ENCODE measurements around the gene SOX6. TPM values are rescaled to one million over a fixed set of nuclear protein-coding genes. Genes with fewer than 3 reads are reported as not detected.

SOX6 gene
- total and polyA plus RNA-seq, 2 of the 13 experiments (the other 11 are each of a cell fraction or from before 2014, with no cell fraction given): 2.6 to 11.2 TPM

DNA sequence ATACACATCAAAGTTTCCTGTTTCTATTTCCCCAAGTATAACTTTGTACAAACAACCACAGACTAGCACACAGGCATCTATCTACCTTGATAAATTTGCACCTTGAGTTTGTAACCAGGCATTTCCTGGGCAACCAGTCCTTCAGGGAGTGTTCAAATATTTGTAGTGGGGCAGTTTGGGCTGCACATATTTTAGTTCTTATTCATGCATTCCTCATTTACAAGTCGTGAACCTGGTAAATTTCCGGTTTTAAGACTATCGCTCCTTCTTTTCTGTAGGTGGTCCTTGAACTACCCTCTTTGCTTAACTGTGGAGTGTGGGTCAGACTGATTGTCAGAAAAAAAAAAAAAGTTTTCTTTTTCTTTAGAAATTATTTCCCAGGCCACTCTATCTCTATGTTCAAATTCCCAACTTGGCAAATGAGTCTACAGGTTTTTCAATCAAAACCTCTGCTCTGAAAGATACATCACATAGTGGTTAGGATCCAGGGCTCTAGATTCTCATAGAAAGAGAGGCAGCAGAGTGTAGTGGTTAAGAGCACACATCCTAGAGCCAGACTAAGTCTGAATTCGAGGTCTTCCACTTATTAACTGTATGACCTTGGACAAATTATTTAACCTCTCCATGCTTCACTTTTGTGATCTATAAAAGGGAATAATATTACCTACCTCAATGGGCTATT is 201.5 kb downstream of the SOX6 start (continued):
- TF ChIP-seq, protein P1, sequence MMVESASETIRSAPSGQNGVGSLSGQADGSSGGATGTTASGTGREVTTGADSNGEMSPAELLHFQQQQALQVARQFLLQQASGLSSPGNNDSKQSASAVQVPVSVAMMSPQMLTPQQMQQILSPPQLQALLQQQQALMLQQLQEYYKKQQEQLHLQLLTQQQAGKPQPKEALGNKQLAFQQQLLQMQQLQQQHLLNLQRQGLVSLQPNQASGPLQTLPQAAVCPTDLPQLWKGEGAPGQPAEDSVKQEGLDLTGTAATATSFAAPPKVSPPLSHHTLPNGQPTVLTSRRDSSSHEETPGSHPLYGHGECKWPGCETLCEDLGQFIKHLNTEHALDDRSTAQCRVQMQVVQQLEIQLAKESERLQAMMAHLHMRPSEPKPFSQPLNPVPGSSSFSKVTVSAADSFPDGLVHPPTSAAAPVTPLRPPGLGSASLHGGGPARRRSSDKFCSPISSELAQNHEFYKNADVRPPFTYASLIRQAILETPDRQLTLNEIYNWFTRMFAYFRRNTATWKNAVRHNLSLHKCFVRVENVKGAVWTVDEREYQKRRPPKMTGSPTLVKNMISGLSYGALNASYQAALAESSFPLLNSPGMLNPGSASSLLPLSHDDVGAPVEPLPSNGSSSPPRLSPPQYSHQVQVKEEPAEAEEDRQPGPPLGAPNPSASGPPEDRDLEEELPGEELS (CRISPR knock-in tag; IDR thresholded peaks at IDR 0.05): peak; percentile 84
- TF ChIP-seq GATAD2A (CRISPR knock-in tag; IDR thresholded peaks at IDR 0.05): peak; percentile 78
- TF ChIP-seq MEF2D (CRISPR knock-in tag; IDR thresholded peaks at IDR 0.05): peak; percentile 69; the same call in 1 of the 2 replicates
- TF ChIP-seq BCL6 (CRISPR knock-in tag; IDR thresholded peaks at IDR 0.05): peak; percentile 59
- no peak for TF ChIP-seq ZNF20 (CRISPR knock-in tag; IDR thresholded peaks at IDR 0.05)
- TF ChIP-seq, protein P2, sequence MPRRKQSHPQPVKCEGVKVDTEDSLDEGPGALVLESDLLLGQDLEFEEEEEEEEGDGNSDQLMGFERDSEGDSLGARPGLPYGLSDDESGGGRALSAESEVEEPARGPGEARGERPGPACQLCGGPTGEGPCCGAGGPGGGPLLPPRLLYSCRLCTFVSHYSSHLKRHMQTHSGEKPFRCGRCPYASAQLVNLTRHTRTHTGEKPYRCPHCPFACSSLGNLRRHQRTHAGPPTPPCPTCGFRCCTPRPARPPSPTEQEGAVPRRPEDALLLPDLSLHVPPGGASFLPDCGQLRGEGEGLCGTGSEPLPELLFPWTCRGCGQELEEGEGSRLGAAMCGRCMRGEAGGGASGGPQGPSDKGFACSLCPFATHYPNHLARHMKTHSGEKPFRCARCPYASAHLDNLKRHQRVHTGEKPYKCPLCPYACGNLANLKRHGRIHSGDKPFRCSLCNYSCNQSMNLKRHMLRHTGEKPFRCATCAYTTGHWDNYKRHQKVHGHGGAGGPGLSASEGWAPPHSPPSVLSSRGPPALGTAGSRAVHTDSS (CRISPR knock-in tag; conservative IDR thresholded peaks at IDR 0.05): no peak
- TF ChIP-seq TCF7 (IDR thresholded peaks at IDR 0.05; ENCODE audit: low read depth): peak; percentile 50
- no peak for TF ChIP-seq ZNF614 (CRISPR knock-in tag; IDR thresholded peaks at IDR 0.05; ENCODE audit: borderline replicate concordance)
- no peak for TF ChIP-seq MAFF (IDR thresholded peaks at IDR 0.05; ENCODE audit: low read depth, low read length)
- no peak for TF ChIP-seq POLR2AphosphoS5 (IDR thresholded peaks at IDR 0.05; ENCODE audit: low read depth, low read length)
- TF ChIP-seq KLF16 (CRISPR knock-in tag; IDR thresholded peaks at IDR 0.05): peak in 1 of 2 experiments; percentile 40; a peak in 1 of 4 replicates
- TF ChIP-seq MZF1 (CRISPR knock-in tag; IDR thresholded peaks at IDR 0.05; ENCODE audit: borderline replicate concordance): no peak
- TF ChIP-seq ZSCAN29 (CRISPR knock-in tag; conservative IDR thresholded peaks at IDR 0.05): no peak
- no peak for TF ChIP-seq ZNF446 (CRISPR knock-in tag; IDR thresholded peaks at IDR 0.05)
- peak; percentile 88 for TF ChIP-seq EHMT2 (IDR thresholded peaks at IDR 0.05; ENCODE audit: borderline replicate concordance, low read depth, low read length)
- TF ChIP-seq, protein P3, sequence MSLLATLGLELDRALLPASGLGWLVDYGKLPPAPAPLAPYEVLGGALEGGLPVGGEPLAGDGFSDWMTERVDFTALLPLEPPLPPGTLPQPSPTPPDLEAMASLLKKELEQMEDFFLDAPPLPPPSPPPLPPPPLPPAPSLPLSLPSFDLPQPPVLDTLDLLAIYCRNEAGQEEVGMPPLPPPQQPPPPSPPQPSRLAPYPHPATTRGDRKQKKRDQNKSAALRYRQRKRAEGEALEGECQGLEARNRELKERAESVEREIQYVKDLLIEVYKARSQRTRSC (CRISPR knock-in tag; IDR thresholded peaks at IDR 0.05; ENCODE audit: low read depth): no peak
- TF ChIP-seq, protein P4, sequence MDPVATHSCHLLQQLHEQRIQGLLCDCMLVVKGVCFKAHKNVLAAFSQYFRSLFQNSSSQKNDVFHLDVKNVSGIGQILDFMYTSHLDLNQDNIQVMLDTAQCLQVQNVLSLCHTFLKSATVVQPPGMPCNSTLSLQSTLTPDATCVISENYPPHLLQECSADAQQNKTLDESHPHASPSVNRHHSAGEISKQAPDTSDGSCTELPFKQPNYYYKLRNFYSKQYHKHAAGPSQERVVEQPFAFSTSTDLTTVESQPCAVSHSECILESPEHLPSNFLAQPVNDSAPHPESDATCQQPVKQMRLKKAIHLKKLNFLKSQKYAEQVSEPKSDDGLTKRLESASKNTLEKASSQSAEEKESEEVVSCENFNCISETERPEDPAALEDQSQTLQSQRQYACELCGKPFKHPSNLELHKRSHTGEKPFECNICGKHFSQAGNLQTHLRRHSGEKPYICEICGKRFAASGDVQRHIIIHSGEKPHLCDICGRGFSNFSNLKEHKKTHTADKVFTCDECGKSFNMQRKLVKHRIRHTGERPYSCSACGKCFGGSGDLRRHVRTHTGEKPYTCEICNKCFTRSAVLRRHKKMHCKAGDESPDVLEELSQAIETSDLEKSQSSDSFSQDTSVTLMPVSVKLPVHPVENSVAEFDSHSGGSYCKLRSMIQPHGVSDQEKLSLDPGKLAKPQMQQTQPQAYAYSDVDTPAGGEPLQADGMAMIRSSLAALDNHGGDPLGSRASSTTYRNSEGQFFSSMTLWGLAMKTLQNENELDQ (CRISPR knock-in tag; IDR thresholded peaks at IDR 0.05; ENCODE audit: borderline replicate concordance): no peak
- no peak for TF ChIP-seq CREB1 (IDR thresholded peaks at IDR 0.05)
- TF ChIP-seq CREB1 (CRISPR knock-in tag; IDR thresholded peaks at IDR 0.05): peak; percentile 48
- TF ChIP-seq, protein P5, sequence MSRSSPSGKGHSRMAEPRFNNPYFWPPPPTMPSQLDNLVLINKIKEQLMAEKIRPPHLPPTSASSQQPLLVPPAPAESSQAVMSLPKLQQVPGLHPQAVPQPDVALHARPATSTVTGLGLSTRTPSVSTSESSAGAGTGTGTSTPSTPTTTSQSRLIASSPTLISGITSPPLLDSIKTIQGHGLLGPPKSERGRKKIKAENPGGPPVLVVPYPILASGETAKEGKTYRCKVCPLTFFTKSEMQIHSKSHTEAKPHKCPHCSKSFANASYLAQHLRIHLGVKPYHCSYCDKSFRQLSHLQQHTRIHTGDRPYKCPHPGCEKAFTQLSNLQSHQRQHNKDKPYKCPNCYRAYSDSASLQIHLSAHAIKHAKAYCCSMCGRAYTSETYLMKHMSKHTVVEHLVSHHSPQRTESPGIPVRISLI (CRISPR knock-in tag; IDR thresholded peaks at IDR 0.05; ENCODE audit: borderline replicate concordance): peak; percentile 69; the same call in 1 of the 2 replicates
